ENCODE results near the gene ADARB2. TPM values are rescaled to one million over a fixed set of nuclear protein-coding genes. Genes with fewer than 3 reads are reported as not detected.

ADARB2 gene
- total RNA-seq, 1 donor from 2014 or later = 0.80 TPM

- DNase-seq (no peak), ATAC-seq (no peak)
- intact Hi-C loops (cut with DNase I) = no loop called here
- TF ChIP-seq, protein P1, sequence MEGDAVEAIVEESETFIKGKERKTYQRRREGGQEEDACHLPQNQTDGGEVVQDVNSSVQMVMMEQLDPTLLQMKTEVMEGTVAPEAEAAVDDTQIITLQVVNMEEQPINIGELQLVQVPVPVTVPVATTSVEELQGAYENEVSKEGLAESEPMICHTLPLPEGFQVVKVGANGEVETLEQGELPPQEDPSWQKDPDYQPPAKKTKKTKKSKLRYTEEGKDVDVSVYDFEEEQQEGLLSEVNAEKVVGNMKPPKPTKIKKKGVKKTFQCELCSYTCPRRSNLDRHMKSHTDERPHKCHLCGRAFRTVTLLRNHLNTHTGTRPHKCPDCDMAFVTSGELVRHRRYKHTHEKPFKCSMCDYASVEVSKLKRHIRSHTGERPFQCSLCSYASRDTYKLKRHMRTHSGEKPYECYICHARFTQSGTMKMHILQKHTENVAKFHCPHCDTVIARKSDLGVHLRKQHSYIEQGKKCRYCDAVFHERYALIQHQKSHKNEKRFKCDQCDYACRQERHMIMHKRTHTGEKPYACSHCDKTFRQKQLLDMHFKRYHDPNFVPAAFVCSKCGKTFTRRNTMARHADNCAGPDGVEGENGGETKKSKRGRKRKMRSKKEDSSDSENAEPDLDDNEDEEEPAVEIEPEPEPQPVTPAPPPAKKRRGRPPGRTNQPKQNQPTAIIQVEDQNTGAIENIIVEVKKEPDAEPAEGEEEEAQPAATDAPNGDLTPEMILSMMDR (IDR thresholded peaks at IDR 0.05) = no peak
- Histone ChIP-seq H3K27me3 (ENCODE audit: low read depth) (peaks cover 8% of the 10 kb centered on the region), H3K4me3 (no peak overlapping the region), H3K27ac (no peak overlapping the region), H3K9me3 (no peaks in the 10 kb centered on the region), H3K4me1 (no peaks in the 10 kb centered on the region), H3K36me3 (no peaks in the 10 kb centered on the region)
These were observed 341.1 kb downstream of the ADARB2 start for GRCh38 chr10:1396297-1396635.

GRCh38 chr10:1395481-1396296, 341.6 kb downstream of the ADARB2 start:
- Histone ChIP-seq H3K4me1 (no peaks in the 10 kb centered on the region), H3K36me3 (no peaks in the 10 kb centered on the region), H3K4me3 (no peak overlapping the region), H3K27me3 (ENCODE audit: low read depth) (peaks cover 8% of the 10 kb centered on the region), H3K27ac (no peak overlapping the region), H3K9me3 (no peaks in the 10 kb centered on the region)
- DNase-seq = no peak
- peak in 1 of 2 donors; percentile 30 for ATAC-seq
- TF ChIP-seq, protein P1 (IDR thresholded peaks at IDR 0.05) = no peak
- intact Hi-C loops (cut with DNase I) = no loop called here

DNA sequence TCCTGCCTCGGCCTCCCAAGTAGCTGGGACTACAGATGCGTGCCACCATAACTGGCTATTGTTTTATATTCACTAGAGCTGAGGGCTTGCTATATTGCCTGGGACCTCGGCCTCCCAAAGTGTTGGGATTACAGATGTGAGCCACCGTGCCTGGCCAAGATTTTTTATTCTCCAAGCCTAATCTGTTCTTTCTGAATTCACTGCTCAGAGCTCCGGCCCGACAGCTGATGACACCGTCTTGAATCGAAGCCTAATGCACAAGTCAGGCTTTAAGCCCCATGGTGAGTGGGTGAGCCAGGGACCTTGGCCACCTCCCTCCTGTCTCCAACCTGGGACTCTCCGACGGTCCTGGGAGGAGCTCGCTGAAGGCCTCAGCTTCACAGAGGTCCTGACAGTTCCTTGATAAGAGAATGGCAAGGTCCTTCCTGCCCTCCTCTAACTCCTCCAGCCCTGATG, 342.3 kb downstream of the ADARB2 start:
- TF ChIP-seq, protein P1 (IDR thresholded peaks at IDR 0.05) = no peak
- ATAC-seq = peak in 1 of 2 donors; percentile 32

GRCh38 chr10:1394155-1394912, 343.0 kb downstream of the ADARB2 start:
- Histone ChIP-seq H3K27ac (no peak overlapping the region), H3K4me1 (no peaks in the 10 kb centered on the region), H3K36me3 (no peaks in the 10 kb centered on the region), H3K4me3 (no peak overlapping the region), H3K9me3 (no peaks in the 10 kb centered on the region), H3K27me3 (ENCODE audit: low read depth) (peaks cover 5% of the 10 kb centered on the region)
- TF ChIP-seq, protein P1 (IDR thresholded peaks at IDR 0.05) = no peak
- intact Hi-C loops (cut with DNase I) = no loop called here
- DNase-seq = no peak
- no peak for ATAC-seq

More for the DNA sequence above, 342.3 kb downstream of the ADARB2 start:
- Histone ChIP-seq H3K4me3 (no peak overlapping the region), H3K9me3 (no peaks in the 10 kb centered on the region), H3K36me3 (no peaks in the 10 kb centered on the region), H3K4me1 (no peaks in the 10 kb centered on the region), H3K27ac (no peak overlapping the region), H3K27me3 (ENCODE audit: low read depth) (peaks cover 5% of the 10 kb centered on the region)
- no peak for DNase-seq
- intact Hi-C loops (cut with DNase I) = no loop called here

- no peaks in the 10 kb centered on the region for H3K4me1 ChIP-seq
- DNase-seq = no peak
- TF ChIP-seq, protein P1 (IDR thresholded peaks at IDR 0.05) = no peak
- H3K27ac ChIP-seq = no peak overlapping the region
- no peaks in the 10 kb centered on the region for H3K36me3 ChIP-seq
- intact Hi-C loops (cut with DNase I) = no loop called here
- no peaks in the 10 kb centered on the region for H3K27me3 ChIP-seq (ENCODE audit: low read depth)
- ATAC-seq = no peak
- no peaks in the 10 kb centered on the region for H3K9me3 ChIP-seq
- no peak overlapping the region for H3K4me3 ChIP-seq
These were observed 343.8 kb downstream of the ADARB2 start for GRCh38 chr10:1393481-1393880.
